Heart right ventricle (tissue), 16 donors: ENCODE results near the gene CPEB1. TPM values are rescaled to one million over a fixed set of nuclear protein-coding genes. Genes with fewer than 3 reads are reported as not detected.

Source experiments
- ATAC-seq, 8 donors: fragments of 200-7000 bp; cut with Tn5 transposase; one replicate each; pipeline ENCODE4 v1.9.1; 2020; ENCODE audit warnings: mild to moderate bottlenecking in 8 of 8, moderate library complexity in 8 of 8, moderate number of reproducible peaks in 1 of 8
- DNase-seq, 2 donors: peaks; one replicate each; pipeline ENCODE4 v3.0.0-alpha.2; 2020
- H3K27ac ChIP-seq, 10 donors: fragments of 200-600 bp; sonication (generic) in 2 of 10; one replicate each; pipeline versions ENCODE4 v1.5.0 to v1.8.0; 2020 to 2022; ENCODE audit warnings: mild to moderate bottlenecking in 3 of 10
- H3K27me3 ChIP-seq, 7 donors: fragments of 200-600 bp; one replicate each; pipeline ENCODE4 v1.8.0; 2021 to 2022; ENCODE audit warnings: mild to moderate bottlenecking in 2 of 7
- H3K36me3 ChIP-seq, 9 donors: fragments of 200-600 bp; sonication (generic) in 1 of 9; one replicate each; pipeline versions ENCODE4 v1.5.0 to v1.8.0; 2020 to 2022; ENCODE audit warnings: mild to moderate bottlenecking in 2 of 9
- H3K4me1 ChIP-seq, 9 donors: fragments of 200-600 bp; sonication (generic) in 1 of 9; one replicate each; pipeline versions ENCODE4 v1.5.0 to v1.8.0; 2020 to 2022; ENCODE audit warnings: mild to moderate bottlenecking in 4 of 9
- H3K4me3 ChIP-seq, 10 donors: fragments of 200-600 bp; sonication (generic) in 2 of 10; one replicate each; pipeline versions ENCODE4 v1.5.0 to v1.8.0; 2020 to 2022; ENCODE audit warnings: mild to moderate bottlenecking in 7 of 10, moderate library complexity in 2 of 10
- H3K9me3 ChIP-seq, 11 donors: fragments of 200-600 bp in 10 of 11; sonication (generic) in 2 of 11; one replicate each; pipeline versions ENCODE4 v1.5.0 to v1.8.0; 2013 to 2022; ENCODE audit warnings: mild to moderate bottlenecking in 2 of 11, control low read depth in 1 of 11, moderate library complexity in 1 of 11
- WGBS, 2 donors: extraction: QIAGEN DNeasy Blood & Tissue Kit; methylation state at CpG; one replicate each; pipeline ENCODE4 v1.1.7; 2013; ENCODE audit warnings: inconsistent platforms in 1 of 2; 5-methylcytosine and 5-hydroxymethylcytosine counted together
- intact Hi-C, 10 donors: fragments of 100-400 bp; cut with DNase I; formaldehyde crosslinking; loops; one replicate each; pipeline versions ENCODE4 v1.11.1 to v1.14.2; 2022
- polyA plus RNA-seq, 2 donors: library from polyadenylated mRNA; stranded (reverse); fragments of 200-250 nt; gene quantifications; one replicate each; pipeline ENCODE4 v1.2.3, GENCODE V29; 2013
- total RNA-seq, 10 donors: library from RNA; stranded (reverse); fragmentation: NEBNext Ultra II Directional in 3 of 10; extraction: Animal tissue kit (Norgen Biotek cat#: 25700) in 3 of 10; gene quantifications; one replicate each; pipeline versions ENCODE4 v1.2.1 to v1.2.4, GENCODE V29; 2021 to 2023
- TF ChIP-seq, protein P1 (sequence below), 9 donors: fragments of 200-600 bp; sonication (generic) in 2 of 9; IDR thresholded peaks; one replicate each; pipeline versions ENCODE4 v1.5.0 to v1.8.0; 2021 to 2022; ENCODE audit warnings: antibody characterized with exemption in 9 of 9, mild to moderate bottlenecking in 5 of 9, moderate library complexity in 1 of 9
- donor health status: Arrhythmogenic right ventricular cardiomyopathy.
- donor health status: ischemic (EF 13 %, LVEDD 7.1; RV severe dilation, severe dysfunction).
- donor health status: healthy with polysubstance abuse.
- donor health status: DM: no; HTN: yes; CAD: no.
- donor health status: DM: no; HTN: no; CAD: no.
- donor health status: ischemic (EF 25% LVEDD 6.9; RV normal size, moderate dysfunction).
- donor health status: ischemic (EF 25% LVEDD 5.7; RV mildly dilated, moderate dysfunction).
- donor health status: healthy.
- donor health status: DM: yes; HTN: yes; CAD: no.
- donor health status: Ischemic cardiomyopathy.
- donor health status: ischemic (EF 35%, LVEDD 5.7; RV mildly dilated, moderate dysfunction).
- donor health status: nonischemic (EF 11% LVEDD 7.7; RV severe dilation, severe dysfunction).
- donor health status: DM: yes; HTN: yes; CAD: no.
- donor health status: PGD.
- donor health status: ischemic (EF 29% LVEDD 5.4; RV normal size, mild dysfunction).
- donor health status: nonischemic (EF 23%, LVEDD 6.1; RV moderate dilation, normal function).

Gene CPEB1
- total and polyA plus RNA-seq, 12 donors = 0.20 to 5.2 (median 1.4) TPM

DNA sequence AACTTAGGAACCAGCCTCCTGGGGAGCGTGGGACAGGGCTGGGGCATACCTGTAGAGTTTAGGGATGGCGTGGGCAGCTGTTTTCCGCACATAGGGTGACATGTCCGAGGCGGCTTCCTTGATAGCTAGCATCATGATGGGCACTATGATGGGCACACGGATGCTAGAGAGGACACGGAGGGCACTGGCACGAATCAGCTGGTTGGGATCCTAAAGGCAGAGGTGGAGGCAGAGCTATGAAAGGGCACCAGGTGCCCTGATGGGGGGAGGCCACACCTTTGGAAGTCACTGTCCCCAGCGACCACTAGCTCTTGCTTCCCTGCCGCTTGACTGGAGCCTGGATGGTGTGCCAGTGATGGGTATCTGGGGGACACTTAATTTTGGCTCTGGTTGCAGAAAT lies 34.2 kb upstream of the CPEB1 start:
- WGBS, 2 donors = 83 to 86% methylated on average over 10 of the region's 10 CpGs
- Histone ChIP-seq H3K4me1 (peaks cover 0 to 7% (median 3%) of the 10 kb centered on the region in 9 donors), H3K4me3 (no peak overlapping the region), H3K36me3 (no peaks in the 10 kb centered on the region), H3K27ac (no peak overlapping the region), H3K9me3 (no peaks in the 10 kb centered on the region), H3K27me3 (peaks cover 8 to 65% (median 46%) of the 10 kb centered on the region in 7 donors)
- TF ChIP-seq, protein P1, sequence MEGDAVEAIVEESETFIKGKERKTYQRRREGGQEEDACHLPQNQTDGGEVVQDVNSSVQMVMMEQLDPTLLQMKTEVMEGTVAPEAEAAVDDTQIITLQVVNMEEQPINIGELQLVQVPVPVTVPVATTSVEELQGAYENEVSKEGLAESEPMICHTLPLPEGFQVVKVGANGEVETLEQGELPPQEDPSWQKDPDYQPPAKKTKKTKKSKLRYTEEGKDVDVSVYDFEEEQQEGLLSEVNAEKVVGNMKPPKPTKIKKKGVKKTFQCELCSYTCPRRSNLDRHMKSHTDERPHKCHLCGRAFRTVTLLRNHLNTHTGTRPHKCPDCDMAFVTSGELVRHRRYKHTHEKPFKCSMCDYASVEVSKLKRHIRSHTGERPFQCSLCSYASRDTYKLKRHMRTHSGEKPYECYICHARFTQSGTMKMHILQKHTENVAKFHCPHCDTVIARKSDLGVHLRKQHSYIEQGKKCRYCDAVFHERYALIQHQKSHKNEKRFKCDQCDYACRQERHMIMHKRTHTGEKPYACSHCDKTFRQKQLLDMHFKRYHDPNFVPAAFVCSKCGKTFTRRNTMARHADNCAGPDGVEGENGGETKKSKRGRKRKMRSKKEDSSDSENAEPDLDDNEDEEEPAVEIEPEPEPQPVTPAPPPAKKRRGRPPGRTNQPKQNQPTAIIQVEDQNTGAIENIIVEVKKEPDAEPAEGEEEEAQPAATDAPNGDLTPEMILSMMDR (IDR thresholded peaks at IDR 0.05) = no peak
- ATAC-seq = no peak
- DNase-seq = no peak
- intact Hi-C loops = no loop called here

DNA sequence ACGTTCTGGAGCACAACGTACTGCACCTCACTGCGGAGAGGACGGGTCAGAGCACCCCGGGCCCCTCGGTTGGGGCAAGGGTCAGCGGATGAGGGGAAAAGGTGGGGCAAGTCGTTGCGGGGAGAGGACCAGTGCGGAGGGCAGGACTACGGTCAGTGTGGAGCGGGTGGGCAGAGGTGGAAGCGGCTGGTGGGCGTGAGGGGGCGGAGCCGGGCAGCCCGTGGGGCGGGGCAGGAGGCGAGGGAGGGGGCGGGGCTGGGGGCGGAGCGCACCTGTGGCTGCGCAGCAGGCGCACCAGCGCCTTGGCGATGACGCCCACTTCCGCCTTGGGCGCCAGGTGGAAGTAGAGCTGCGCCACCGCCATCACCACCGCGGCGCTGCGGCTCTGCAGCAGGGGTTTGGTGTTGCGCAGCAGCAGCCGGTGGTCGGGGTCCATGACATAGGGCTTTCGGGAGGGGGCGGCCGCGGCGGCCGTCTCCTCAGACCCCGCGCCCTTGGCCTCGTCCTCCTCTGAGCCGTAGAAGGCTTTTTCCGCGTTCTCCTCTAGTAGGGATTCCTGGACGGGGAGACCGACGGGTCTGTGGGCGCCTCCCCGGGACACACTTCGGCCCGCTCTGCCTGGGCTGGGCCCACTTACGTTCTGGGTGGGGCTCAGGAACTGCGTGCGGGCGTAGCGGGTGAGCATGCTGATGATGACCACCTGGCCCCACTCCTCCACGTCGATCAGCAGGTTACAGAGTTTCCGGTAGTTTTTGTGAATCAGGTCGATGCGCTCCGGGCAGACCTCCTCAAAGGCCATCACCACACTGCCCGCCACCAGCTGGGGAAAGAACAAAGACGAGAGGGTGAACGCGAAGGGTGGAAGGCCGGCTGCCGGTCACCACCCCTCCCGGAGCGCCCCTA lies 33.3 kb upstream of the CPEB1 start:
- intact Hi-C loops = no loop called here
- H3K36me3 ChIP-seq = no peaks in the 10 kb centered on the region
- H3K9me3 ChIP-seq = no peaks in the 10 kb centered on the region
- H3K27ac ChIP-seq = no peak overlapping the region
- peak in 1 of 2 donors; percentile 20 for DNase-seq
- peak overlapping the region in 7 of 10 donors; percentile 18 to 51 (median 20) for H3K4me3 ChIP-seq
- 2 to 3% methylated on average over 68 to 76 of the region's 76 CpGs for WGBS, 2 donors
- H3K27me3 ChIP-seq = peaks cover 8 to 67% (median 46%) of the 10 kb centered on the region in 7 donors
- H3K4me1 ChIP-seq = peaks cover 0 to 7% (median 3%) of the 10 kb centered on the region in 9 donors
- TF ChIP-seq, protein P1 (IDR thresholded peaks at IDR 0.05) = no peak
- peak in 3 of 8 donors; percentile 20 to 41 (median 25) for ATAC-seq

DNA sequence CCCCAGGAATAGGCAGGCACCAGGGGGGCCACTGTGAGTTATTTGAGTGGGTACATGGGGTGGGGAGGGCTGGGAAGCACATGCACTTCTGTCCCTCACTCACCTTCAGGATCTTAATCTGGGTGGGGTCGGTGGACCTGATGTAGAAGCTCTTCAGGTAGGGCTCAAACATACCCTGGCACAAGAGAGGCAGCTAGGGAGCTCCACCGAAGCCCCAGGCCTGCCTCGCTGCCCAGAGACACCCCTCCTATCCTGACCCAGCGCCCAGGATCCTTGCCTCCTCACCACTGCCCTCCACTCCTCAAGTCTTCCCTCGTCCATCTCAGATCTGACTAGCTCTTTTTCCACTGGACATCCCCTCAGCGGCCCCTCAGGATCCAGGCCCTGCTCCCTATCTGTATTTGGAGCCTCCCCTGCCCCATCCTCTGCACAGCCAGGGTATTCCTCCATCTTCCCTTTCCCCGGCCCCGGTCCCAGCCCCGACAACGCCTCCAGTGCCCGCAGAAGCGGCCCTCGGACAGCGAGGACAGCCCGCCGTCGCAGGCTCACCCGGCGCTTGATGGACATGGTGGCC lies 32.5 kb upstream of the CPEB1 start:
- H3K36me3 ChIP-seq = no peaks in the 10 kb centered on the region
- H3K27ac ChIP-seq = no peak overlapping the region
- intact Hi-C loops = no loop called here
- peaks cover 8 to 67% (median 42%) of the 10 kb centered on the region in 7 donors for H3K27me3 ChIP-seq
- TF ChIP-seq, protein P1 (IDR thresholded peaks at IDR 0.05) = no peak
- H3K9me3 ChIP-seq = no peaks in the 10 kb centered on the region
- peak overlapping the region in 2 of 10 donors; percentile 19 to 51 for H3K4me3 ChIP-seq
- peaks cover 0 to 7% (median 3%) of the 10 kb centered on the region in 9 donors for H3K4me1 ChIP-seq
- ATAC-seq = no peak
- WGBS, 2 donors = 25 to 27% methylated on average over 19 of the region's 19 CpGs
- DNase-seq = no peak

DNA sequence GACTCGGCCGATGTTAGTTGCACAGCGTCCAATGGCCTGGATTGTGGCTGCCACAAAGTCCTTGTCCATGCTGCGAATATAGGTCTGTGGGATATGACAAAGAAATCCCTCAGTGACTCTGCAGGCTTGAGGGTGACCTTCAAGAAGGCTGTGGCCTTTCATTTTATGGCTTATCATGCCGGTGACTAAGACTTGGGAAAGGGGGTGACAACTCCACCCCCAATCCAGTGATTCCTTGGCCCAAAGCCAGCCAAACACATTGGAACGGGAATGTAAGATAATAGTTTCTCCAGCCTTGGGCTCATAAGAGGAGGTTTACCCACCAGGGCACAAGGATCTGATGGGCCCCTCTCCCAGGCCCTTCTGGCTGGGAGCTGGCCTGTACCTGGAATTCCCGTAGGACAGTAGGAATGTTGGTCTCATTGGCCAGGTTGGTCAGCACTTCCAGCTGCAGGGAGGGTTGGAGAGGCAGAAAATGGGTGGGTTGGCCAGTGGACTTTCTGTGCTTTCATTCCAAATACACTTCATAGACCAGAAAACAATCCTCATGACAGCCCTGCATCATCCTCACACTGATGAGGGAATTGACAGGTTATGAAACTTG lies 30.7 kb upstream of the CPEB1 start:
- intact Hi-C loops = no loop called here
- no peaks in the 10 kb centered on the region for H3K36me3 ChIP-seq
- no peak overlapping the region for H3K4me3 ChIP-seq
- no peaks in the 10 kb centered on the region for H3K9me3 ChIP-seq
- no peak overlapping the region for H3K27ac ChIP-seq
- WGBS, 2 donors = 78 to 82% methylated on average over 7 of the region's 7 CpGs
- ATAC-seq = no peak
- TF ChIP-seq, protein P1 (IDR thresholded peaks at IDR 0.05) = no peak
- H3K27me3 ChIP-seq = peaks cover 8 to 52% (median 42%) of the 10 kb centered on the region in 7 donors
- H3K4me1 ChIP-seq = peaks cover 0 to 7% (median 3%) of the 10 kb centered on the region in 9 donors
- DNase-seq = no peak
